HepG2 (cell line): ENCODE measurements around the gene CCDC167. TPM values are rescaled to one million over a fixed set of nuclear protein-coding genes. Genes with fewer than 3 reads are reported as not detected.
A peak's percentile ranks its signal among the peaks of the same experiment; 100 is the strongest.

ENCODE experiments used
- ATAC-seq: fragments of 200-7000 bp; cut with Tn5 transposase; 3 replicates; pipeline ENCODE4 v1.9.1; 2020; ENCODE audit warnings: mild to moderate bottlenecking, moderate library complexity
- BruUV-seq: library from RNA; stranded (reverse); fragments of 400-500 nt; replicated peaks from 2 replicates; lab custom pipeline; 2021; lab: Mats Ljungman, UMichigan
- CTCF ChIA-PET: fragments of 300-600 bp; formaldehyde crosslinking; extraction: SDS; loops from one replicate; lab custom pipeline; 2021; ENCODE audit warnings: low total read pairs, inconsistent platforms, low intra/inter-chr PET ratio; lab: Yijun Ruan, JAX
- POLR2A ChIA-PET: fragments of 350-600 bp; sonication (Branson Sonifier 250); formaldehyde crosslinking; loops from one replicate; lab custom pipeline; 2020; ENCODE audit warnings: antibody characterized with exemption, inconsistent platforms; lab: Yijun Ruan, JAX
- DNase-seq: peaks from one replicate; pipeline ENCODE4 v3.0.0-alpha.2; 2015; ENCODE audit warnings: low spot score
- FAIRE-seq: peaks from 3 replicates; lab custom pipeline; 2011; peaks lifted over from hg19 to GRCh38; lab: Jason Lieb, UNC
- H2AFZ ChIP-seq: one replicate; pipeline ENCODE4 v1.6.1; 2011; ENCODE audit warnings: low read length, inconsistent platforms
- H3K27ac ChIP-seq: fragments of 300-600 bp; 3 replicates; pipeline ENCODE4 v1.8.0; 2011; ENCODE audit warnings: mixed run types, mild to moderate bottlenecking, mixed read lengths, low read length, inconsistent platforms; ENCODE audit not compliant: insufficient read depth; ENCODE audit errors: extremely low read length
- H3K27me3 ChIP-seq, 2 experiments: fragments of 200-600 bp in 1 of 2; 2 replicates in 1 of 2; 3 replicates in 1 of 2; pipeline versions ENCODE4 v1.6.0 to v1.8.0; 2011; ENCODE audit warnings: low read length in 2 of 2, mild to moderate bottlenecking in 2 of 2, moderate library complexity in 2 of 2, inconsistent platforms in 1 of 2; ENCODE audit not compliant: insufficient read depth in 2 of 2, control insufficient read depth in 1 of 2
- H3K36me3 ChIP-seq, 2 experiments: fragments of 200-600 bp in 1 of 2; replicated peaks in 1 of 2; 2 replicates in 1 of 2; 3 replicates in 1 of 2; pipeline versions ENCODE4 v1.5.1 to v1.8.0; 2011; ENCODE audit warnings: low read length in 2 of 2, inconsistent platforms in 1 of 2; ENCODE audit not compliant: insufficient read depth in 2 of 2, control insufficient read depth in 1 of 2
- H3K4me1 ChIP-seq: 2 replicates; pipeline ENCODE4 v1.5.1; 2012; ENCODE audit warnings: low read length, inconsistent platforms; ENCODE audit not compliant: insufficient read depth
- H3K4me2 ChIP-seq: 2 replicates; pipeline ENCODE4 v1.6.0; 2011; ENCODE audit warnings: low read depth, low read length, inconsistent platforms
- H3K4me3 ChIP-seq, 3 experiments: fragments of 200-600 bp in 1 of 3; sonication (generic), shearing (Covaris generic) in 1 of 3; replicated peaks in 1 of 3; 2 replicates each; pipeline ENCODE4 v1.5.1; 2011 to 2016; ENCODE audit warnings: low read length in 3 of 3, inconsistent platforms in 2 of 3, low read depth in 2 of 3, mild to moderate bottlenecking in 2 of 3, control low read depth in 1 of 3, mixed read lengths in 1 of 3; ENCODE audit not compliant: insufficient read depth in 1 of 3
- H3K79me2 ChIP-seq: one replicate; pipeline ENCODE4 v1.6.1; 2011; ENCODE audit warnings: low read length, inconsistent platforms; ENCODE audit not compliant: insufficient read depth
- H3K9ac ChIP-seq: 2 replicates; pipeline ENCODE4 v1.6.0; 2011; ENCODE audit warnings: mild to moderate bottlenecking, low read depth, low read length, inconsistent platforms; ENCODE audit not compliant: insufficient read depth
- H3K9me3 ChIP-seq: 2 replicates; pipeline ENCODE4 v1.5.1; 2012; ENCODE audit warnings: mild to moderate bottlenecking, low read length
- H4K20me1 ChIP-seq: 2 replicates; pipeline ENCODE4 v1.6.0; 2011; ENCODE audit warnings: inconsistent platforms, mild to moderate bottlenecking, low read length, moderate library complexity; ENCODE audit not compliant: insufficient read depth
- CC2D1A ChIP-seq: sonication (generic); formaldehyde crosslinking; IDR thresholded peaks from 2 replicates; pipeline ENCODE4 v1.8.1; 2023; ENCODE audit warnings: mild to moderate bottlenecking, missing genetic modification reagents
- ETV6 ChIP-seq: sonication (generic); formaldehyde crosslinking; conservative IDR thresholded peaks from 2 replicates; pipeline ENCODE4 v1.4.0; 2020; ENCODE audit warnings: missing genetic modification reagents
- FOXK2 ChIP-seq: fragments of 450-650 bp; IDR thresholded peaks from 2 replicates; pipeline ENCODE4 v1.6.1; 2016
- HMG20A ChIP-seq: IDR thresholded peaks from 2 replicates; pipeline ENCODE4 v1.6.1; 2016; ENCODE audit warnings: borderline replicate concordance
- HMG20B ChIP-seq: conservative IDR thresholded peaks from 2 replicates; pipeline ENCODE4 v1.6.1; 2016; ENCODE audit warnings: missing genetic modification reagents, missing compliant biosample characterization
- HNRNPH1 ChIP-seq: fragments of 200-400 bp; formaldehyde crosslinking; optimal IDR thresholded peaks from 2 replicates; pipeline ENCODE3; 2017; ENCODE audit warnings: mild to moderate bottlenecking, low read depth, low read length
- MAFK ChIP-seq, 2 experiments: IDR thresholded peaks in 1 of 2; conservative IDR thresholded peaks in 1 of 2; 2 replicates each; pipeline ENCODE4 v1.6.1; 2011; ENCODE audit warnings: improper control_type of control experiment in 2 of 2, low read length in 2 of 2
- MIXL1 ChIP-seq: IDR thresholded peaks from 2 replicates; pipeline ENCODE4 v1.6.1; 2016
- RXRB ChIP-seq: IDR thresholded peaks from 2 replicates; pipeline ENCODE4 v1.6.1; 2016; ENCODE audit warnings: borderline replicate concordance, missing genetic modification reagents, missing compliant biosample characterization
- SIN3B ChIP-seq: fragments of 150-350 bp; IDR thresholded peaks from 2 replicates; pipeline ENCODE4 v1.6.1; 2014; ENCODE audit warnings: low read length
- SRF ChIP-seq: IDR thresholded peaks from 2 replicates; pipeline ENCODE4 v1.6.1; 2011; ENCODE audit warnings: mild to moderate bottlenecking, low read depth, low read length, moderate library complexity
- ZNF234 ChIP-seq: sonication (generic); formaldehyde crosslinking; conservative IDR thresholded peaks from 2 replicates; pipeline ENCODE4 v1.5.1; 2020; ENCODE audit warnings: mild to moderate bottlenecking, missing genetic modification reagents
- ZNF251 ChIP-seq: sonication (generic); formaldehyde crosslinking; IDR thresholded peaks from 2 replicates; pipeline ENCODE4 v1.9.0; 2021; ENCODE audit warnings: mild to moderate bottlenecking, missing genetic modification reagents
- ZNF317 ChIP-seq: sonication (generic); formaldehyde crosslinking; IDR thresholded peaks from 2 replicates; pipeline ENCODE4 v1.5.0; 2020; ENCODE audit warnings: mild to moderate bottlenecking, missing genetic modification reagents
- ZNF326 ChIP-seq: sonication (generic); formaldehyde crosslinking; IDR thresholded peaks from 2 replicates; pipeline ENCODE4 v1.4.0; 2020; ENCODE audit warnings: missing genetic modification reagents, borderline replicate concordance
- ZNF33A ChIP-seq: sonication (generic); formaldehyde crosslinking; IDR thresholded peaks from 2 replicates; pipeline ENCODE4 v1.5.1; 2020; ENCODE audit warnings: missing genetic modification reagents, mild to moderate bottlenecking, moderate library complexity, borderline replicate concordance
- ZNF430 ChIP-seq: sonication (generic); formaldehyde crosslinking; IDR thresholded peaks from 2 replicates; pipeline ENCODE4 v1.9.0; 2021; ENCODE audit warnings: mild to moderate bottlenecking, missing genetic modification reagents
- ZNF558 ChIP-seq: sonication (generic); formaldehyde crosslinking; IDR thresholded peaks from 2 replicates; pipeline ENCODE4 v1.9.0; 2022; ENCODE audit warnings: mild to moderate bottlenecking, missing genetic modification reagents, borderline replicate concordance
- ZNF878 ChIP-seq: sonication (generic); formaldehyde crosslinking; IDR thresholded peaks from 2 replicates; pipeline ENCODE4 v1.8.1; 2023; ENCODE audit warnings: mild to moderate bottlenecking, missing genetic modification reagents, moderate library complexity
- WGBS: methylation state at CpG from one replicate; pipeline ENCODE4 v1.1.6; 2017; ENCODE audit warnings: low lambda C conversion rate; 5-methylcytosine and 5-hydroxymethylcytosine counted together
- in situ Hi-C: cut with HindIII; loops from 2 replicates; pipeline ENCODE4 v1.10.0; 2017; ENCODE audit warnings: low pct_unique_long_range_greater_than_20kb; ENCODE audit not compliant: extremely low pct_ligation_motif_present
- intact Hi-C: fragments of 100-400 bp; cut with micrococcal nuclease; formaldehyde crosslinking; loops from one replicate; pipeline ENCODE4 v1.10.0; 2022; ENCODE audit not compliant: unreplicated experiment
- polyA plus RNA-seq, 8 experiments: library from polyadenylated mRNA; depleted of rRNA in 3 of 8; stranded (reverse) in 7 of 8; unstranded in 1 of 8; fragments of >200 nt; fragmentation: Illumina TruSeq in 4 of 8; extraction: Trizol in 4 of 8; gene quantifications; 2 replicates each; pipeline versions ENCODE4 v1.2.1 to v1.2.3, GENCODE V29; 2011 to 2016; ENCODE audit warnings: low read depth in 4 of 8, missing spikeins in 1 of 8, mixed read lengths in 1 of 8; ENCODE audit not compliant: insufficient read depth in 1 of 8
- total RNA-seq, 5 experiments: library from RNA; depleted of rRNA; stranded (reverse); fragments of >200 nt; fragmentation: Illumina TruSeq; extraction: Trizol; gene quantifications; 2 replicates each; pipeline ENCODE4 v1.2.3, GENCODE V29; 2016; ENCODE audit warnings: low read depth in 1 of 5
- TF ChIP-seq, protein P1 (sequence below): IDR thresholded peaks from 2 replicates; pipeline ENCODE4 v1.6.1; 2016; ENCODE audit warnings: low read depth, borderline replicate concordance
- TF ChIP-seq, protein P2 (sequence below): IDR thresholded peaks from 2 replicates; pipeline ENCODE4 v1.6.1; 2016

The CCDC167 gene
- total and polyA plus RNA-seq, 2 of the 13 experiments (the other 11 are each of a cell fraction or from before 2014, with no cell fraction given), result 48.4 to 66.8 TPM

DNA sequence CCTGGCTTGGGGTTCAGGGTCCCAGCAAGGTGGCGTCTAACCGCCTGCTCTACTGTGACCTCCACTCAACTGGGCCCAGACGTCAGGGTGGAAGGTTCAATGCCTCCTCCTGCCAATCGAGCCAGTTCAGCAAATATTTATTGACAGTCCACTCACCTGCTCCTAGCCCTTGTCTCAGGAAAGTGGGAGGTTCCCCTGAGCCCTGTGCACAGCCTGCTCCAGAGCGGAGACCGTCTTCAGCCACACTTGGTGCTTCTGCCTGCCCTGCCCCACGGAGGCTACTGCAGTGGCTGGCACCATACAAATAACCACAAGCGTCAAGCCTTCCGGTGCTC, 6.1 kb downstream of the CCDC167 start:
- peaks cover 19% of the 10 kb centered on the region for H3K4me1 ChIP-seq
- no peaks in the 10 kb centered on the region for H3K27me3 ChIP-seq
- intact Hi-C loops, result loop anchor here (5.0 kb wide), 1 partner anchor 566 kb away; no protein-coding TSS in a partner anchor
- CTCF ChIA-PET, result no interaction called here
- H2AFZ ChIP-seq, result no peak overlapping the region
- no peak overlapping the region for H3K4me3 ChIP-seq
- no peaks in the 10 kb centered on the region for H3K79me2 ChIP-seq
- no peak overlapping the region for H3K27ac ChIP-seq
- POLR2A ChIA-PET, result no interaction called here
- no peak for ATAC-seq
- 76% methylated on average over 9 of the region's 9 CpGs for WGBS
- DNase-seq, result no peak
- TF ChIP-seq ZNF558 (CRISPR knock-in tag) (no peak), MAFK (conservative IDR thresholded peaks at IDR 0.05 in 1 of 2, IDR thresholded peaks at IDR 0.05 in 1 of 2; ENCODE audit: low read length in 2 of 2) (0 out of 4 replicates have a peak, but pooled peaks have one; percentile 7 to 14)
- in situ Hi-C loops, result no loop called here
- H3K9ac ChIP-seq, result no peak overlapping the region
- FAIRE-seq, result no peak
- no TSS peak for BruUV-seq
- H3K4me2 ChIP-seq, result no peak overlapping the region
- H4K20me1 ChIP-seq, result no peaks in the 10 kb centered on the region
- no peaks in the 10 kb centered on the region for H3K9me3 ChIP-seq
- no peaks in the 10 kb centered on the region for H3K36me3 ChIP-seq

DNA sequence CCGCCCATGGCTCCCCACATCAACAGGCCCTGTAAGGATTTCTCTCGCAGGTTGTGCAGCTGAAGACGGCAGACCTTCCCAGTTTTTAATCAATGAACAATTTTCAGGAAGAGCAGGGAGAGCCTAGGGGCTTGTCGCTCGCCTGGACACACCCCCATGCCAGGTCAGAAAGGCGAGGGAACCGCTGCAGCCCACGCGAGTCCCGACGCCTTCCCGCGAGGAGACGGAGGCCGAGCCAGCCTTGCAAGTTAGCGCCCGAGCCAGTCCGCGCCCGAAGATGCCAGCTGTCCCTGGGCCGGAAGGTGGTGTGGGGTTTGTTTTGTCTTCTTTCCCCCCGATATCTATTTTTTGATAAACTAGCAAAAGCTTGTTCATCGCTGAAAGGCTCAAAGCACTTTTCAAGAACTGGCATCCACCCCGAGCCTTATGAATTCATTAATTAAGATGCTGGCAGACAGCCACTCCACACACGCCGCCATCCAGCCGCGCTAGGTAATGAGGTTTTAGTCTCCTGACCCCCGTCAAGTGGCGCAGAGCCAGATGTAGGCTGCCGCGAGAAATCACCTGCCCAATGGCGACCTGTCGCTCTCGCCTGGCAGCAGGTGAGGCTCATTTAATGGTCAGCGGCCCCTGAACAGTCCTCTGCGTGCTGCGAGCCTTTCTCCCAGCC, 6.6 kb downstream of the CCDC167 start:
- Histone ChIP-seq H3K4me3 (no peak overlapping the region), H3K9me3 (no peaks in the 10 kb centered on the region), H3K27ac (no peak overlapping the region), H2AFZ (no peak overlapping the region), H3K36me3 (0 out of 5 replicates have a peak, but pooled peaks cover 0 to 2% of the 10 kb centered on the region in 2 experiments), H3K79me2 (no peaks in the 10 kb centered on the region), H4K20me1 (no peaks in the 10 kb centered on the region), H3K27me3 (no peaks in the 10 kb centered on the region), H3K4me2 (no peak overlapping the region), H3K4me1 (peaks cover 14% of the 10 kb centered on the region), H3K9ac (no peak overlapping the region)
- ChIA-PET CTCF (no interaction called here), POLR2A (no interaction called here)
- BruUV-seq, result no TSS peak
- intact Hi-C loops (loop anchor here (5.0 kb wide), 1 partner anchor 566 kb away; no protein-coding TSS in a partner anchor), in situ Hi-C loops (no loop called here)
- whole genome bisulfite sequencing, result 99% methylated on average over 38 of the region's 38 CpGs
- DNase-seq, result no peak
- ATAC-seq, result no peak
- no peak for FAIRE-seq
- TF ChIP-seq SIN3B (no peak), ETV6 (CRISPR knock-in tag) (no peak), ZNF33A (CRISPR knock-in tag) (no peak), ZNF251 (CRISPR knock-in tag) (no peak), MIXL1 (CRISPR knock-in tag) (no peak), ZNF878 (no peak), SRF (no peak), RXRB (CRISPR knock-in tag) (no peak), CC2D1A (CRISPR knock-in tag) (no peak), ZNF317 (CRISPR knock-in tag) (no peak), HMG20A (CRISPR knock-in tag) (no peak), FOXK2 (no peak), ZNF326 (no peak), ZNF234 (CRISPR knock-in tag) (no peak), HNRNPH1 (no peak), ZNF430 (no peak), HMG20B (CRISPR knock-in tag) (no peak)
- TF ChIP-seq, protein P1, sequence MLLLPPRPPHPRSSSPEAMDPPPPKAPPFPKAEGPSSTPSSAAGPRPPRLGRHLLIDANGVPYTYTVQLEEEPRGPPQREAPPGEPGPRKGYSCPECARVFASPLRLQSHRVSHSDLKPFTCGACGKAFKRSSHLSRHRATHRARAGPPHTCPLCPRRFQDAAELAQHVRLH (CRISPR knock-in tag), result no peak
- TF ChIP-seq, protein P2, sequence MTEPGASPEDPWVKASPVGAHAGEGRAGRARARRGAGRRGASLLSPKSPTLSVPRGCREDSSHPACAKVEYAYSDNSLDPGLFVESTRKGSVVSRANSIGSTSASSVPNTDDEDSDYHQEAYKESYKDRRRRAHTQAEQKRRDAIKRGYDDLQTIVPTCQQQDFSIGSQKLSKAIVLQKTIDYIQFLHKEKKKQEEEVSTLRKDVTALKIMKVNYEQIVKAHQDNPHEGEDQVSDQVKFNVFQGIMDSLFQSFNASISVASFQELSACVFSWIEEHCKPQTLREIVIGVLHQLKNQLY, result no peak
